ENCODE data around the gene MKI67.
"Not testable (repeated sequence)": the region's sequence is repeated elsewhere in the genome, so short reads cannot be mapped to it uniquely, and the experiment has no call there.

Gene MKI67, protein sequence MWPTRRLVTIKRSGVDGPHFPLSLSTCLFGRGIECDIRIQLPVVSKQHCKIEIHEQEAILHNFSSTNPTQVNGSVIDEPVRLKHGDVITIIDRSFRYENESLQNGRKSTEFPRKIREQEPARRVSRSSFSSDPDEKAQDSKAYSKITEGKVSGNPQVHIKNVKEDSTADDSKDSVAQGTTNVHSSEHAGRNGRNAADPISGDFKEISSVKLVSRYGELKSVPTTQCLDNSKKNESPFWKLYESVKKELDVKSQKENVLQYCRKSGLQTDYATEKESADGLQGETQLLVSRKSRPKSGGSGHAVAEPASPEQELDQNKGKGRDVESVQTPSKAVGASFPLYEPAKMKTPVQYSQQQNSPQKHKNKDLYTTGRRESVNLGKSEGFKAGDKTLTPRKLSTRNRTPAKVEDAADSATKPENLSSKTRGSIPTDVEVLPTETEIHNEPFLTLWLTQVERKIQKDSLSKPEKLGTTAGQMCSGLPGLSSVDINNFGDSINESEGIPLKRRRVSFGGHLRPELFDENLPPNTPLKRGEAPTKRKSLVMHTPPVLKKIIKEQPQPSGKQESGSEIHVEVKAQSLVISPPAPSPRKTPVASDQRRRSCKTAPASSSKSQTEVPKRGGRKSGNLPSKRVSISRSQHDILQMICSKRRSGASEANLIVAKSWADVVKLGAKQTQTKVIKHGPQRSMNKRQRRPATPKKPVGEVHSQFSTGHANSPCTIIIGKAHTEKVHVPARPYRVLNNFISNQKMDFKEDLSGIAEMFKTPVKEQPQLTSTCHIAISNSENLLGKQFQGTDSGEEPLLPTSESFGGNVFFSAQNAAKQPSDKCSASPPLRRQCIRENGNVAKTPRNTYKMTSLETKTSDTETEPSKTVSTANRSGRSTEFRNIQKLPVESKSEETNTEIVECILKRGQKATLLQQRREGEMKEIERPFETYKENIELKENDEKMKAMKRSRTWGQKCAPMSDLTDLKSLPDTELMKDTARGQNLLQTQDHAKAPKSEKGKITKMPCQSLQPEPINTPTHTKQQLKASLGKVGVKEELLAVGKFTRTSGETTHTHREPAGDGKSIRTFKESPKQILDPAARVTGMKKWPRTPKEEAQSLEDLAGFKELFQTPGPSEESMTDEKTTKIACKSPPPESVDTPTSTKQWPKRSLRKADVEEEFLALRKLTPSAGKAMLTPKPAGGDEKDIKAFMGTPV (N-terminal part only)

GRCh38 chr10:128125944-128126764 lies at the start of gene MKI67:
Gene MKI67, minus strand, starts transcription at chr10:128126423. Its CDS starts 756 bp downstream, at chr10:128125667.
- peak; percentile 88 for DNase-seq (ENCODE audit: insufficient read length, low spot score)
- peak; percentile 78 for FAIRE-seq

GRCh38 chr10:128174581-128175559 lies 48.6 kb upstream of the MKI67 start:
- FAIRE-seq (no peak), DNase-seq (ENCODE audit: insufficient read length, low spot score) (no peak)

- FAIRE-seq (no peak), DNase-seq (ENCODE audit: insufficient read length, low spot score) (no peak)
Observed at GRCh38 chr10:128173386-128173785, 47.2 kb upstream of the MKI67 start.

DNA sequence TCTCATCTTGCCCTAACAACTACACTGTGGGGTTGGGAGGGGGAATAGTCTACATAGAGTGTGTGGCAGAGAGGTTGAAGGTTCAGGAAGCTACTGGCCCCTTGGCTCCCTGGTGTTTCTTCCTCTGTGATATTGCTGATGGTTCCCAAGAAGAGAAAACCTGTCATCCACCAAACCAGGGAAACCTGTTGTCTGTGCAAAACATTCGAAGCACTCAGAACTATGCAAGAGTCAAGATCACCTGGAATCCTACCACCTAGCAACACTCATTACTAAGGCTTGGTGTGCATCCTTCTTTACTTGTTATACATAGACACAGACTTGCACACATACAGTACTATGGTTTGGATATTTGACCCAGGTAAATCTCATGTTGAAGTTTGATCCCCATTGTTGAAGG lies 46.5 kb upstream of the MKI67 start:
- no peak for FAIRE-seq
- DNase-seq (ENCODE audit: insufficient read length, low spot score), result no peak

DNA sequence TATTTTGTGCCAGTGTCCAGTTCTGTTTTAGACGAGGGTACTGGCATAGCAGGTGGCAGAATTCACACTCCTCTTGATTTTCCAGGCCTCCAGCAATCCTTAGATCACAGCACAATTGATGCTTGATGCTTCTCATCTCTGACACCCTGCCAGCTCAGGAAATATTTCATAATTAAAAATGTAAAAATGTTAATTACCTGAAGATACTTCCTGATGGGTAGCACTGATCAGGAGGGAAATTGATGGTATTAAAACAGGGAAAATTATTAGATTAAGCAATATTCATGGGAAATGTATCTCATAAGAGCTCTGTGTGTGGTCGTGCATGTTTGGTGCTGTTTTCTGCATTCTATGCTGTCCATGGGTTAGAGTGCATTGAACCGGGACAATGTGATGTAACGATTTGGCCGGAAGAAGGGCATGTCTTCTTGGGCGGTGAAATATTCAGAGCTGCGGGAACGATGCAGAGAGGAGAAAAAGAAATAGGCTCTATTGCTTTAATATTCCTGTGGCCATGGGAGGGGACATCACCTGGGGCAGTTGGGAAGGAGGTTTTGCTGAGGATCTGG lies 43.7 kb upstream of the MKI67 start:
- FAIRE-seq (no peak), DNase-seq (ENCODE audit: insufficient read length, low spot score) (no peak)

GRCh38 chr10:128167926-128168520 lies 41.8 kb upstream of the MKI67 start:
- no peak for FAIRE-seq
- no peak for DNase-seq (ENCODE audit: insufficient read length, low spot score)

DNA sequence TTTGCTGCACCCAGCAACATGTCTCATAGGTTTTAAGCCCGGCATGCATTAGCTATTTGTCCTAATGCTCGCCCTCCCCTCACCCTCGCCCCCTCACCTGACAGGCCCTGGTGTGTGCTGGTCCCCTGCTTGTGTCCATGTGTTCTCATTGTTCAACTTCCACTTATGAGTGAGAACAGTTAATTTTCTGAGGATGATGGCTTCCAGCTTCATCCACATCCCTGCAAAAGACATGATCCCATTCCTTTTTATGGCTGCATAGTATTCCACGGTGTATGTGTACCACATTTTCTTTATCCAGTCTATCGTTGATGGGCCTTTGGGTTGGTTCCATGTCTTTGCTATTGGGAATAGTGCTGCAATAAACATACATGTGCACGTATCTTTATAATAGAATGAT lies 40.9 kb upstream of the MKI67 start:
- not testable (repeated sequence) for DNase-seq (ENCODE audit: insufficient read length, low spot score); FAIRE-seq

- DNase-seq (ENCODE audit: insufficient read length, low spot score), result no peak
- no peak for FAIRE-seq
Observed at GRCh38 chr10:128166151-128166550, 39.9 kb upstream of the MKI67 start.

GRCh38 chr10:128165536-128165935 lies 39.3 kb upstream of the MKI67 start:
- no peak for DNase-seq (ENCODE audit: insufficient read length, low spot score)
- FAIRE-seq, result no peak

GRCh38 chr10:128163701-128164100 lies 37.5 kb upstream of the MKI67 start:
- FAIRE-seq (no peak), DNase-seq (ENCODE audit: insufficient read length, low spot score) (no peak)

- DNase-seq (ENCODE audit: insufficient read length, low spot score) (no peak), FAIRE-seq (no peak)
Observed at GRCh38 chr10:128161031-128161430, 34.8 kb upstream of the MKI67 start.

GRCh38 chr10:128160297-128160711 lies 34.1 kb upstream of the MKI67 start:
- DNase-seq (ENCODE audit: insufficient read length, low spot score) (no peak), FAIRE-seq (no peak)

GRCh38 chr10:128158021-128158795 lies 32.0 kb upstream of the MKI67 start:
- DNase-seq (ENCODE audit: insufficient read length, low spot score) (no peak), FAIRE-seq (no peak)

- FAIRE-seq (no peak), DNase-seq (ENCODE audit: insufficient read length, low spot score) (no peak)
Observed at GRCh38 chr10:128156999-128157755, 31.0 kb upstream of the MKI67 start.

- no peak for FAIRE-seq
Observed at GRCh38 chr10:128152741-128153580, 26.7 kb upstream of the MKI67 start.

GRCh38 chr10:128151031-128151430 lies 24.8 kb upstream of the MKI67 start:
- no peak for FAIRE-seq
- no peak for DNase-seq (ENCODE audit: insufficient read length, low spot score)

More at GRCh38 chr10:128152741-128153580, 26.7 kb upstream of the MKI67 start:
- no peak for DNase-seq (ENCODE audit: insufficient read length, low spot score)

Data from GM19239 (cell line).